Liver (tissue), 9 donors: Measurements from ENCODE around the gene GBA3. TPM values are rescaled to one million over a fixed set of nuclear protein-coding genes. Genes with fewer than 3 reads are reported as not detected.

Experiments
- DNase-seq: peaks from one replicate; pipeline ENCODE4 v3.0.0-alpha.2; 2017; ENCODE audit warnings: low spot score
- H3K27ac ChIP-seq, 2 donors: one replicate each; pipeline ENCODE4 v1.7.0; 2013; ENCODE audit warnings: inconsistent platforms in 2 of 2, low read length in 2 of 2, control low read depth in 1 of 2, low read depth in 1 of 2, mild to moderate bottlenecking in 1 of 2
- H3K27me3 ChIP-seq, 4 donors: one replicate each; pipeline versions ENCODE4 v1.6.1 to v1.7.0; 2013; ENCODE audit warnings: low read length in 3 of 4, inconsistent platforms in 1 of 4, mild to moderate bottlenecking in 1 of 4, moderate library complexity in 1 of 4; ENCODE audit not compliant: control insufficient read depth in 4 of 4, insufficient read depth in 4 of 4
- H3K36me3 ChIP-seq, 4 donors: one replicate each; pipeline versions ENCODE4 v1.6.1 to v1.7.0; 2013; ENCODE audit warnings: low read length in 3 of 4, mild to moderate bottlenecking in 3 of 4, low read depth in 1 of 4, moderate library complexity in 1 of 4; ENCODE audit not compliant: control insufficient read depth in 4 of 4, insufficient read depth in 3 of 4
- H3K4me1 ChIP-seq, 4 donors: one replicate each; pipeline versions ENCODE4 v1.6.1 to v1.7.0; 2013; ENCODE audit warnings: low read length in 3 of 4, mild to moderate bottlenecking in 3 of 4, moderate library complexity in 1 of 4; ENCODE audit not compliant: control insufficient read depth in 4 of 4, insufficient read depth in 4 of 4
- H3K4me3 ChIP-seq, 3 donors: one replicate each; pipeline versions ENCODE4 v1.6.1 to v1.7.0; 2013; ENCODE audit warnings: low read length in 3 of 3, control low read depth in 1 of 3, low read depth in 1 of 3, mild to moderate bottlenecking in 1 of 3
- H3K9ac ChIP-seq, 2 donors: one replicate each; pipeline ENCODE4 v1.7.0; 2013; ENCODE audit warnings: low read length in 2 of 2, mild to moderate bottlenecking in 2 of 2, moderate library complexity in 2 of 2, control low read depth in 1 of 2, low read depth in 1 of 2
- H3K9me3 ChIP-seq, 4 donors: one replicate each; pipeline versions ENCODE4 v1.6.1 to v1.7.0; 2013; ENCODE audit warnings: low read length in 3 of 4; ENCODE audit not compliant: control insufficient read depth in 4 of 4
- EGR1 ChIP-seq, 2 donors: IDR thresholded peaks; 2 replicates each; pipeline ENCODE4 v1.6.1; 2016 to 2018; ENCODE audit warnings: antibody characterized with exemption in 2 of 2, low read depth in 2 of 2
- FOXA1 ChIP-seq: IDR thresholded peaks from 2 replicates; pipeline ENCODE4 v1.6.1; 2016; ENCODE audit warnings: antibody characterized with exemption
- FOXA2 ChIP-seq: IDR thresholded peaks from 2 replicates; pipeline ENCODE4 v1.6.1; 2016; ENCODE audit warnings: antibody characterized with exemption
- GABPA ChIP-seq, 2 donors: IDR thresholded peaks in 1 of 2; conservative IDR thresholded peaks in 1 of 2; 2 replicates each; pipeline ENCODE4 v1.6.1; 2016; ENCODE audit warnings: antibody characterized with exemption in 2 of 2, mild to moderate bottlenecking in 1 of 2, moderate library complexity in 1 of 2
- HNF4A ChIP-seq, 2 donors: conservative IDR thresholded peaks; 2 replicates each; pipeline ENCODE4 v1.6.1; 2016; ENCODE audit warnings: antibody characterized with exemption in 2 of 2, mild to moderate bottlenecking in 2 of 2
- JUND ChIP-seq, 2 donors: IDR thresholded peaks; 2 replicates each; pipeline ENCODE4 v1.6.1; 2016; ENCODE audit warnings: antibody characterized with exemption in 2 of 2
- NR2F2 ChIP-seq: IDR thresholded peaks from 2 replicates; pipeline ENCODE4 v1.6.1; 2016; ENCODE audit warnings: antibody characterized with exemption
- RXRA ChIP-seq, 2 donors: IDR thresholded peaks; 2 replicates each; pipeline ENCODE4 v1.6.1; 2017 to 2018; ENCODE audit warnings: antibody characterized with exemption in 2 of 2, mild to moderate bottlenecking in 1 of 2
- TAF1 ChIP-seq: conservative IDR thresholded peaks from 2 replicates; pipeline ENCODE4 v1.6.1; 2016; ENCODE audit warnings: antibody characterized with exemption, mild to moderate bottlenecking
- YY1 ChIP-seq: IDR thresholded peaks from 2 replicates; pipeline ENCODE4 v1.6.1; 2016; ENCODE audit warnings: antibody characterized with exemption, mild to moderate bottlenecking
- WGBS: extraction: QIAGEN DNeasy Blood & Tissue Kit; methylation state at CpG from one replicate; pipeline ENCODE4 v1.1.7; 2013; 5-methylcytosine and 5-hydroxymethylcytosine counted together
- polyA plus RNA-seq, 2 donors: library from polyadenylated mRNA; stranded (reverse) in 1 of 2; unstranded in 1 of 2; fragments of 200-250 nt in 1 of 2; fragments of >200 nt in 1 of 2; fragmentation: Nextera tagmentation in 1 of 2; extraction: Ambion mirVana in 1 of 2; gene quantifications; one replicate each; pipeline versions ENCODE4 v1.2.1 to v1.2.3, GENCODE V29; 2013 to 2015
- total RNA-seq, 2 donors: library from RNA; depleted of rRNA; stranded (reverse); fragments of >200 nt; gene quantifications; one replicate each; pipeline ENCODE4 v1.2.3, GENCODE V29; 2014
- TF ChIP-seq, protein P1 (sequence below): fragments of 150-350 bp; IDR thresholded peaks from 2 replicates; pipeline ENCODE4 v1.5.1; 2017; ENCODE audit warnings: improper control_type of control experiment, low read depth, low read length; ENCODE audit not compliant: missing input control
- TF ChIP-seq, protein P2 (sequence below): IDR thresholded peaks from 2 replicates; pipeline ENCODE4 v1.6.1; 2016; ENCODE audit warnings: antibody characterized with exemption
- TF ChIP-seq, protein P3 (sequence below): IDR thresholded peaks from 2 replicates; pipeline ENCODE4 v1.6.1; 2016; ENCODE audit warnings: antibody characterized with exemption
- TF ChIP-seq, protein P4 (sequence below): IDR thresholded peaks from 2 replicates; pipeline ENCODE4 v1.6.1; 2016; ENCODE audit warnings: antibody characterized with exemption
- TF ChIP-seq, protein P5 (sequence below): IDR thresholded peaks from 2 replicates; pipeline ENCODE4 v1.6.1; 2016; ENCODE audit warnings: antibody characterized with exemption, mild to moderate bottlenecking
- donor health status: healthy.
- donor health status: healthy.
- donor health status: healthy.
- donor health status: healthy.
- donor health status: healthy.

Gene GBA3
- total and polyA plus RNA-seq, 4 donors, result 10.6 to 36.7 (median 18.9) TPM

DNA sequence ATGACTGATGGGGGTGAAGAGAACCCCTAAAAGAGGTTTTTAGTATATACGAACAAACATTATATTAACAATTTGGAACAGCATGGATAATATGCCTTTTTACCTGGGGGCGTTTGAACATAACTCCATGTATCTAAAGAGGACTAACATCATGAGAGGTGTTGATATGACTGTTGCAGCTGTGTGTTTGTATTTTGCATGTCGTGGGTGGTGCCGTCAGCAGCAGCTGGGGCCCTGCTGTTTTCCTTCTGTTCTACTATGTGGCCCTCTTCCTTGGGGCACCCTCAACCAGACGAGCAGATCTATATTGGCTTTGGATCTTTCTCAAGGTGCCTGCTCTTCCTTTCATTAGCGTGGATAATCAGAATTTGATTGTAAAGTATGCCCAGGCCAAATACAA is 11.2 kb downstream of the GBA3 start (continued):
- TF ChIP-seq, protein P1, sequence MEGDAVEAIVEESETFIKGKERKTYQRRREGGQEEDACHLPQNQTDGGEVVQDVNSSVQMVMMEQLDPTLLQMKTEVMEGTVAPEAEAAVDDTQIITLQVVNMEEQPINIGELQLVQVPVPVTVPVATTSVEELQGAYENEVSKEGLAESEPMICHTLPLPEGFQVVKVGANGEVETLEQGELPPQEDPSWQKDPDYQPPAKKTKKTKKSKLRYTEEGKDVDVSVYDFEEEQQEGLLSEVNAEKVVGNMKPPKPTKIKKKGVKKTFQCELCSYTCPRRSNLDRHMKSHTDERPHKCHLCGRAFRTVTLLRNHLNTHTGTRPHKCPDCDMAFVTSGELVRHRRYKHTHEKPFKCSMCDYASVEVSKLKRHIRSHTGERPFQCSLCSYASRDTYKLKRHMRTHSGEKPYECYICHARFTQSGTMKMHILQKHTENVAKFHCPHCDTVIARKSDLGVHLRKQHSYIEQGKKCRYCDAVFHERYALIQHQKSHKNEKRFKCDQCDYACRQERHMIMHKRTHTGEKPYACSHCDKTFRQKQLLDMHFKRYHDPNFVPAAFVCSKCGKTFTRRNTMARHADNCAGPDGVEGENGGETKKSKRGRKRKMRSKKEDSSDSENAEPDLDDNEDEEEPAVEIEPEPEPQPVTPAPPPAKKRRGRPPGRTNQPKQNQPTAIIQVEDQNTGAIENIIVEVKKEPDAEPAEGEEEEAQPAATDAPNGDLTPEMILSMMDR, result no peak
- no peak for TF ChIP-seq YY1
- TF ChIP-seq, protein P2, sequence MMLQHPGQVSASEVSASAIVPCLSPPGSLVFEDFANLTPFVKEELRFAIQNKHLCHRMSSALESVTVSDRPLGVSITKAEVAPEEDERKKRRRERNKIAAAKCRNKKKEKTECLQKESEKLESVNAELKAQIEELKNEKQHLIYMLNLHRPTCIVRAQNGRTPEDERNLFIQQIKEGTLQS, result no peak

DNA sequence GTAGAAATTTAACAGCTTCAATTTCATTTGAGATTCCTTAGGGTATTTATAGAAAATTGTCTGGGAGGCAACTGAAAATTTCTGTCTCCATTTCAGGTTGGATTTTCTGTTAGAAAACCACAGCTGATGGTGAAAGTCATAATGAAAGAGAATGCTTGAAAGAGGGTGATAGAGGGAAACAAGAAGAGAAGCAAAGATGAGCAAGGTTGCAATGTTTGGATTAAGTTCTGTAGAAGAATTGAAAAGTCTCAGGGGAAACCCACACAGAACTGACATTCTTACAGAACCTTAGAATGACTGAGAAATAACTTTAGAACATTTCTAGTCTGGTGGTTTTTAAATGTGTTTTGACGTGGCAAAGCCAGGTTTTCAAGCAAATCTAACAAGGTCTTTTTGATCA is 14.7 kb downstream of the GBA3 start:
- Histone ChIP-seq H3K4me3 (no peak overlapping the region), H3K9ac (no peak overlapping the region), H3K36me3 (no peaks in the 10 kb centered on the region), H3K9me3 (no peaks in the 10 kb centered on the region), H3K27ac (no peak overlapping the region), H3K4me1 (peaks cover 0 to 10% (median 5%) of the 10 kb centered on the region in 4 donors), H3K27me3 (no peaks in the 10 kb centered on the region)
- TF ChIP-seq NR2F2, result no peak
- TF ChIP-seq, protein P3, sequence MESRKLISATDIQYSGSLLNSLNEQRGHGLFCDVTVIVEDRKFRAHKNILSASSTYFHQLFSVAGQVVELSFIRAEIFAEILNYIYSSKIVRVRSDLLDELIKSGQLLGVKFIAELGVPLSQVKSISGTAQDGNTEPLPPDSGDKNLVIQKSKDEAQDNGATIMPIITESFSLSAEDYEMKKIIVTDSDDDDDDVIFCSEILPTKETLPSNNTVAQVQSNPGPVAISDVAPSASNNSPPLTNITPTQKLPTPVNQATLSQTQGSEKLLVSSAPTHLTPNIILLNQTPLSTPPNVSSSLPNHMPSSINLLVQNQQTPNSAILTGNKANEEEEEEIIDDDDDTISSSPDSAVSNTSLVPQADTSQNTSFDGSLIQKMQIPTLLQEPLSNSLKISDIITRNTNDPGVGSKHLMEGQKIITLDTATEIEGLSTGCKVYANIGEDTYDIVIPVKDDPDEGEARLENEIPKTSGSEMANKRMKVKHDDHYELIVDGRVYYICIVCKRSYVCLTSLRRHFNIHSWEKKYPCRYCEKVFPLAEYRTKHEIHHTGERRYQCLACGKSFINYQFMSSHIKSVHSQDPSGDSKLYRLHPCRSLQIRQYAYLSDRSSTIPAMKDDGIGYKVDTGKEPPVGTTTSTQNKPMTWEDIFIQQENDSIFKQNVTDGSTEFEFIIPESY, result no peak
- TF ChIP-seq, protein P4, sequence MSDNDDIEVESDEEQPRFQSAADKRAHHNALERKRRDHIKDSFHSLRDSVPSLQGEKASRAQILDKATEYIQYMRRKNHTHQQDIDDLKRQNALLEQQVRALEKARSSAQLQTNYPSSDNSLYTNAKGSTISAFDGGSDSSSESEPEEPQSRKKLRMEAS, result no peak
- TF ChIP-seq EGR1 (IDR thresholded peaks at IDR 0.05; ENCODE audit: low read depth in 2 of 2), result no peak
- no peak for TF ChIP-seq HNF4A (conservative IDR thresholded peaks at IDR 0.05)
- TF ChIP-seq, protein P5, sequence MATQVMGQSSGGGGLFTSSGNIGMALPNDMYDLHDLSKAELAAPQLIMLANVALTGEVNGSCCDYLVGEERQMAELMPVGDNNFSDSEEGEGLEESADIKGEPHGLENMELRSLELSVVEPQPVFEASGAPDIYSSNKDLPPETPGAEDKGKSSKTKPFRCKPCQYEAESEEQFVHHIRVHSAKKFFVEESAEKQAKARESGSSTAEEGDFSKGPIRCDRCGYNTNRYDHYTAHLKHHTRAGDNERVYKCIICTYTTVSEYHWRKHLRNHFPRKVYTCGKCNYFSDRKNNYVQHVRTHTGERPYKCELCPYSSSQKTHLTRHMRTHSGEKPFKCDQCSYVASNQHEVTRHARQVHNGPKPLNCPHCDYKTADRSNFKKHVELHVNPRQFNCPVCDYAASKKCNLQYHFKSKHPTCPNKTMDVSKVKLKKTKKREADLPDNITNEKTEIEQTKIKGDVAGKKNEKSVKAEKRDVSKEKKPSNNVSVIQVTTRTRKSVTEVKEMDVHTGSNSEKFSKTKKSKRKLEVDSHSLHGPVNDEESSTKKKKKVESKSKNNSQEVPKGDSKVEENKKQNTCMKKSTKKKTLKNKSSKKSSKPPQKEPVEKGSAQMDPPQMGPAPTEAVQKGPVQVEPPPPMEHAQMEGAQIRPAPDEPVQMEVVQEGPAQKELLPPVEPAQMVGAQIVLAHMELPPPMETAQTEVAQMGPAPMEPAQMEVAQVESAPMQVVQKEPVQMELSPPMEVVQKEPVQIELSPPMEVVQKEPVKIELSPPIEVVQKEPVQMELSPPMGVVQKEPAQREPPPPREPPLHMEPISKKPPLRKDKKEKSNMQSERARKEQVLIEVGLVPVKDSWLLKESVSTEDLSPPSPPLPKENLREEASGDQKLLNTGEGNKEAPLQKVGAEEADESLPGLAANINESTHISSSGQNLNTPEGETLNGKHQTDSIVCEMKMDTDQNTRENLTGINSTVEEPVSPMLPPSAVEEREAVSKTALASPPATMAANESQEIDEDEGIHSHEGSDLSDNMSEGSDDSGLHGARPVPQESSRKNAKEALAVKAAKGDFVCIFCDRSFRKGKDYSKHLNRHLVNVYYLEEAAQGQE, result no peak
- no peak for TF ChIP-seq GABPA (IDR thresholded peaks at IDR 0.05 in 1 of 2, conservative IDR thresholded peaks at IDR 0.05 in 1 of 2)
- no peak for TF ChIP-seq FOXA2
- TF ChIP-seq, protein P1, result no peak
- no peak for TF ChIP-seq FOXA1
- no peak for TF ChIP-seq JUND (IDR thresholded peaks at IDR 0.05)
- no peak for TF ChIP-seq RXRA (IDR thresholded peaks at IDR 0.05)
- TF ChIP-seq TAF1, result no peak
- no peak for DNase-seq
- WGBS, result 91% methylated on average over 1 of the region's 1 CpG
